ENCODE measurements around the gene HLA-G.
"Not testable (repeated sequence)": the region's sequence is repeated elsewhere in the genome, so short reads cannot be mapped to it uniquely, and the experiment has no call there.

The HLA-G gene

DNA sequence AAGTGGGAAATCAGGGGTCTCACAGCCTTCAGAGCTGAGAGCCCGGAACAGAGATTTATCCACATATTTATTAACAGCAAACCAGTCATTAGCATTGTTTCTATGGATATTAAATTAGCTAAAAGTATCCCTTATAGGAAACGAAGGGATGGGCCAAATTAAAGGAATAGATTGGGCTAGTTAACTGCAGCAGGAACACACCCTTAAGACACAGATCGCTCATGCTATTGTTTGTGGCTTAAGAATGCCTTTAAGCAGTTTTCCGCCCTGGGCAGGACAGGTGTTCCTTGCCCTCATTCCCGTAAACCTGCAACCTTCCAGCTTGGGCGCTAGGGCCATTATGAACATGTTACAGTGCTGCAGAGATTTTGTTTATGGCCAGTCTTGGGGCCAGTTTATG lies 48.1 kb downstream of the HLA-G start:
- not testable (repeated sequence) for DNase-seq
